ENCODE results near the gene CX3CR1. TPM values are rescaled to one million over a fixed set of nuclear protein-coding genes. Genes with fewer than 3 reads are reported as not detected.

The CX3CR1 gene
- total and polyA plus RNA-seq, 9 of the 15 experiments (the other 6 are each of a cell fraction or from before 2014, with no cell fraction given) = 0.03 to 0.21 TPM; not detected in 7

- TF ChIP-seq ASH1L (IDR thresholded peaks at IDR 0.05; ENCODE audit: borderline replicate concordance, low read depth, partially characterized antibody) (no peak), ELF2 (CRISPR knock-in tag; IDR thresholded peaks at IDR 0.05) (no peak), ZBTB33 (CRISPR knock-in tag; IDR thresholded peaks at IDR 0.05) (no peak), CEBPG (CRISPR knock-in tag; IDR thresholded peaks at IDR 0.05) (no peak), CEBPG (tag; conservative IDR thresholded peaks at IDR 0.05 in 1 of 2, IDR thresholded peaks at IDR 0.05 in 1 of 2) (no peak), RERE (CRISPR knock-in tag; IDR thresholded peaks at IDR 0.05; ENCODE audit: borderline replicate concordance) (no peak), MITF (IDR thresholded peaks at IDR 0.05) (no peak), SP1 (CRISPR knock-in tag; IDR thresholded peaks at IDR 0.05) (no peak), USF1 (CRISPR knock-in tag; IDR thresholded peaks at IDR 0.05) (no peak), CBX5 (IDR thresholded peaks at IDR 0.05; ENCODE audit: borderline replicate concordance, low read depth) (no peak), E2F6 (IDR thresholded peaks at IDR 0.05; ENCODE audit: borderline replicate concordance in 1 of 2, extremely low read depth in 1 of 2, insufficient read depth in 1 of 2, insufficient read length in 1 of 2, low read depth in 1 of 2, low read length in 1 of 2, poor library complexity in 1 of 2, severe bottlenecking in 1 of 2) (no peak), RBM14 (IDR thresholded peaks at IDR 0.05; ENCODE audit: borderline replicate concordance, insufficient read depth, low read depth, low read length) (no peak), DDX20 (tag; IDR thresholded peaks at IDR 0.05; ENCODE audit: low read depth) (no peak), ZNF77 (CRISPR knock-in tag; IDR thresholded peaks at IDR 0.05) (no peak)
Measured at GRCh38 chr3:39267631-39268548, 11.9 kb downstream of the CX3CR1 start (continued).
